Glutamatergic neuron (in vitro differentiated cells): ENCODE data around the gene OR2T35. TPM values are rescaled to one million over a fixed set of nuclear protein-coding genes. Genes with fewer than 3 reads are reported as not detected.
"Not testable (repeated sequence)": the region's sequence is repeated elsewhere in the genome, so short reads cannot be mapped to it uniquely, and the experiment has no call there.

ENCODE experiments used
- DNase-seq: peaks from one replicate; pipeline ENCODE4 v3.0.0; 2022
- H3K27ac Mint-ChIP-seq: one replicate; pipeline ENCODE4 v1.8.0; 2020; ENCODE audit warnings: mild to moderate bottlenecking, mixed read lengths, inconsistent platforms; ENCODE audit not compliant: unreplicated experiment
- H3K27me3 Mint-ChIP-seq: one replicate; pipeline ENCODE4 v1.8.0; 2020; ENCODE audit warnings: mild to moderate bottlenecking, moderate library complexity, mixed read lengths, inconsistent platforms; ENCODE audit not compliant: unreplicated experiment
- H3K36me3 Mint-ChIP-seq: one replicate; pipeline ENCODE4 v1.8.0; 2020; ENCODE audit warnings: mild to moderate bottlenecking, mixed read lengths, inconsistent platforms; ENCODE audit not compliant: unreplicated experiment
- H3K4me1 Mint-ChIP-seq: one replicate; pipeline ENCODE4 v1.8.0; 2020; ENCODE audit warnings: mild to moderate bottlenecking, low read depth, mixed read lengths, inconsistent platforms; ENCODE audit not compliant: unreplicated experiment
- H3K4me3 Mint-ChIP-seq: one replicate; pipeline ENCODE4 v1.8.0; 2020; ENCODE audit warnings: mild to moderate bottlenecking, mixed read lengths, inconsistent platforms; ENCODE audit not compliant: unreplicated experiment
- H3K9me3 Mint-ChIP-seq: one replicate; pipeline ENCODE4 v1.8.0; 2020; ENCODE audit warnings: mild to moderate bottlenecking, moderate library complexity, mixed read lengths, inconsistent platforms; ENCODE audit not compliant: unreplicated experiment
- total RNA-seq: library from RNA; stranded (reverse); fragmentation: NEBNext Ultra II Directional; extraction: Animal tissue kit (Norgen Biotek cat#: 25700); gene quantifications from one replicate; pipeline ENCODE4 v1.2.1, GENCODE V29; 2021; ENCODE audit not compliant: unreplicated experiment
- TF ChIP-seq, protein P1 (sequence below): fragments of 200-600 bp; sonication (generic); IDR thresholded peaks from one replicate; pipeline ENCODE4 v1.5.0; 2021; ENCODE audit not compliant: partially characterized antibody, unreplicated experiment

OR2T35 gene
- total RNA-seq, 1 donor from 2014 or later = not detected

DNA sequence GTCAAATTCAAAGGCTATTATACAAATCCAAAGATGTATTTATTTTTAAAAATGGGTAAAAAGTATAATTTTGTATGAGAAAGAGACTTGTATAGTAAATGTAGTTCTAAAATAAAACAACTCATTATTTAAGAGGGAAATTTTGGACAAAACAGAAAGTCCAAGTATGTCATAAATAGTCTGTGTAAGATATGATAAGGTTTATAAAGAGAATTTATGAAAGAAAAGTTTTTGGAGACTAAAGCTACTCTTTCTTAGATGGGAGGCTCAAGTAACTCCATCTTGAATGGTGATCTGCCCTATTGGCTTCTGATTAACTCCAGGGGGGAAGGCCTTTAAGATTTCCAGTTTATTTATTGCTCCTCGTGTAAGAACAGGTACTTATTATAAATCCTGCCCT lies 24.9 kb upstream of the OR2T35 start:
- Mint-ChIP-seq H3K9me3 (peaks cover 2% of the 10 kb centered on the region), H3K36me3 (no peaks in the 10 kb centered on the region), H3K27me3 (peaks cover under 1% of the 10 kb centered on the region), H3K4me3 (no peak overlapping the region), H3K27ac (no peak overlapping the region), H3K4me1 (no peaks in the 10 kb centered on the region)
- no peak for DNase-seq
- TF ChIP-seq, protein P1, sequence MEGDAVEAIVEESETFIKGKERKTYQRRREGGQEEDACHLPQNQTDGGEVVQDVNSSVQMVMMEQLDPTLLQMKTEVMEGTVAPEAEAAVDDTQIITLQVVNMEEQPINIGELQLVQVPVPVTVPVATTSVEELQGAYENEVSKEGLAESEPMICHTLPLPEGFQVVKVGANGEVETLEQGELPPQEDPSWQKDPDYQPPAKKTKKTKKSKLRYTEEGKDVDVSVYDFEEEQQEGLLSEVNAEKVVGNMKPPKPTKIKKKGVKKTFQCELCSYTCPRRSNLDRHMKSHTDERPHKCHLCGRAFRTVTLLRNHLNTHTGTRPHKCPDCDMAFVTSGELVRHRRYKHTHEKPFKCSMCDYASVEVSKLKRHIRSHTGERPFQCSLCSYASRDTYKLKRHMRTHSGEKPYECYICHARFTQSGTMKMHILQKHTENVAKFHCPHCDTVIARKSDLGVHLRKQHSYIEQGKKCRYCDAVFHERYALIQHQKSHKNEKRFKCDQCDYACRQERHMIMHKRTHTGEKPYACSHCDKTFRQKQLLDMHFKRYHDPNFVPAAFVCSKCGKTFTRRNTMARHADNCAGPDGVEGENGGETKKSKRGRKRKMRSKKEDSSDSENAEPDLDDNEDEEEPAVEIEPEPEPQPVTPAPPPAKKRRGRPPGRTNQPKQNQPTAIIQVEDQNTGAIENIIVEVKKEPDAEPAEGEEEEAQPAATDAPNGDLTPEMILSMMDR = no peak

DNA sequence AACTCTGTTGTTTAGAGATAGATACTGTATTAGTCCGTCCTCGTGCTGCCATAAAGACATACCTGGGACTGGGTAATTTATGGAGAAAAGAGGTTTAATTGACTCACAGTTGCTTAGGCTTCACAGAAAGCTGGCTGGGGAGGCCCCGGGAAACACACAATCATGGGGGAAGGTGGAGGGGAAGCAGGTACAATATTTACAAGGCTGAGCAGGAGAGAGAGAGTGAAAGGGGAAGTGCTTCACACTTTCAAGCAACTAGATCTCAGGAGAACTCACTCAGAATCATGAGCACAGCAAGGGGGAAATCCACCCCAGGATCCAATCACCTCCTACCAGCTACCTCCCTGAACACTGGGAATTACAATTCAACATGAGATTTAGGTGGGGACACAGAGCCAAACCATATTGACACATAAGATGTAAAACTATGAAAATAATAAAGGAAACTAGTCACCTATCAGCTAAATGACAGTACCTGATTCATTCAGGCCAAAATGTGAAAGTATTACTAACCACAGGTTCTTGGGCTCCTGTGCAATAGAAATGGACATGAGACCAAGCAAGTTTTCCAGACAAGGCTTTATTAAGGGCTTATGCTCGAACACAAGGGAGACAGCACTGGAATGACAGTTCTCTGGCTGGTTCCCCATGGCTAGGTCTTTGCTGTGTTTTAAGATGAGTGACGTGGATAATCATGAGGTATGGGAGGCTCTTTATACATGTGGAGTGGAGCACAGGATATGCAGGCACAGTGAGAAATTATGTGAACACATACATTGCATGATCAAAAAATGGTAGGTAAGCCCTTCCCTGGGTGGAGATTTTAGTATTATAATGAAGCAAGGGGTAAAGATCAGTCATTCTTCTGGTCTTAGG lies 18.6 kb upstream of the OR2T35 start:
- not testable (repeated sequence) for H3K4me1 Mint-ChIP-seq, H3K9me3 Mint-ChIP-seq, H3K36me3 Mint-ChIP-seq, DNase-seq, H3K4me3 Mint-ChIP-seq, H3K27ac Mint-ChIP-seq, H3K27me3 Mint-ChIP-seq

DNA sequence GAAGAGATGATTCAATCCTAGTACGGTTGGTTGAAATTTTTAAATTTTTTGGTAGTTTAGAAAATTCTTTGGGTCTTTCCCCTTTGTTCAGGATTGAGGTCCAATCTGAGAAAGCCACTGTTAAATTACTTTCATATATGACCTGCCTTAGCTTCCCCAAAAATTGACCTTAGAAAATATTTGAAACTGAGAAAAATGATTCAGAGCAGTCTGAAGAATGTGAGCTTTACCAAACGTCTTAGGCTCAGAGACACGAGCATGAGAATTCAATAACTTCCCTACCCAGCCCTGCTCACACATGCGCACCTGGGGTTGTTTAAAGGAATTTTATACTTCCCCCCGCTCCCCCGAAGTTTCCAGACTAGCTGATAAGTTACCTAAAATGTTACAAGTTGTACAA lies 11.7 kb upstream of the OR2T35 start:
- not testable (repeated sequence) for H3K9me3 Mint-ChIP-seq, H3K27ac Mint-ChIP-seq

DNA sequence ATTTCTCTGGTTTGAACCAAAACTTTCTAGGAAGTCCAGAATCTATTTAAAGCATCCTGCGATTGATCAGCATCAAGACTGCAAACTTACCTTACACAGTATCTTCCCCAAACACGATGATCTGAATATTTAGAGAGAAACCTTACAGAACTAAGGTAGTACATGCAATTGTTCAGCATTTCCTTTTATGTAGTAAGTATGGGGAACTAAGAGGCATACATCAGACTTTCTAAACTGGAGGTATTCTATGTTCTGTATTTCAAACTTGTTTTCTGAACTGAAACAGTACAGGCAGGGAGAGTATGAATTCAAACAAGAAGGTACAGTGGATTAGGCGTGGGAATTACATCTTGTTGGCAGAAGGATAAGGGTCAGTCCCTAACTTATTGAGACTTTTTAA lies 10.3 kb upstream of the OR2T35 start, which contains the start of gene OR2T27:
OR2T27 (minus strand) TSS at position 175 of the 400 bp plus-strand sequence. CDS start 4,644 bp downstream, outside the sequence.
- DNase-seq, H3K4me1 Mint-ChIP-seq, H3K9me3 Mint-ChIP-seq, H3K27me3 Mint-ChIP-seq, H3K4me3 Mint-ChIP-seq, H3K36me3 Mint-ChIP-seq, H3K27ac Mint-ChIP-seq: not testable (repeated sequence)

More for the DNA sequence above, 11.7 kb upstream of the OR2T35 start:
- DNase-seq, H3K36me3 Mint-ChIP-seq, H3K27me3 Mint-ChIP-seq, H3K4me1 Mint-ChIP-seq, H3K4me3 Mint-ChIP-seq: not testable (repeated sequence)

DNA sequence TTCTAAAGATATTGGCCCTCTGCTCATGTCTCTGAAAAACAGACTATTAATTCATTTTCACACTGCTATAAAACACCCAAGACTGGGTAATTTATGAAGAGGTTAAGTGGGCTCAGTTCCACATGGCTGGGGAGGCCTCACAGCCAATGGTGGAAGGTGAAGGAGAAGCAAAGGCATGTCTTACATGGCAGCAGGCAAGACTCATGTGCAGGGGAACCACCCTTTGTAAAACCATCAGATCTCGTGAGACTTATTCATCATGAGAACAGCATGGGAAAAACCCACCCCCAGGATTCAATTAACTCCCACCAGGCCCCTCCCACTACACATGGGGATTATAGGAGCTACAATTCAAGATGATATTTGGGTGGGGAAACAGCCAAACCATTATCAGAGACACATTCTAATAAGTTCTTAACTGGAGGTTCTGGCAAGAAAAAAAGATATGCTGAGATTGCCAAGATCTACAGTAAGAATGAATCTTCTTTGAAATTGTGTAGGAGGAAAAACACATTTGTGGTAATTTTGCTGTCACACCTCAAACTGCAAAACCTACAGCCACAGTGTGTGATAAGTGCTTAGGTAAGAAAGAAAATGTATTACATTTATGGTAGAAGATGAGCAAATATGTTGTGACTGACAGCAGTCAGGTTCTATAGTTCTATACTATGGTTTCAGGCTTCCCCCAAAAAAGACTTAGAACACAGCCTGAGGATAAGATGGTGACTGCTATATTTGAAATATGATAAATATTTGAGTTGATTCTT lies 3.9 kb upstream of the OR2T35 start:
- H3K27me3 Mint-ChIP-seq, H3K4me3 Mint-ChIP-seq, H3K27ac Mint-ChIP-seq, H3K4me1 Mint-ChIP-seq, H3K9me3 Mint-ChIP-seq, DNase-seq, H3K36me3 Mint-ChIP-seq: not testable (repeated sequence)

DNA sequence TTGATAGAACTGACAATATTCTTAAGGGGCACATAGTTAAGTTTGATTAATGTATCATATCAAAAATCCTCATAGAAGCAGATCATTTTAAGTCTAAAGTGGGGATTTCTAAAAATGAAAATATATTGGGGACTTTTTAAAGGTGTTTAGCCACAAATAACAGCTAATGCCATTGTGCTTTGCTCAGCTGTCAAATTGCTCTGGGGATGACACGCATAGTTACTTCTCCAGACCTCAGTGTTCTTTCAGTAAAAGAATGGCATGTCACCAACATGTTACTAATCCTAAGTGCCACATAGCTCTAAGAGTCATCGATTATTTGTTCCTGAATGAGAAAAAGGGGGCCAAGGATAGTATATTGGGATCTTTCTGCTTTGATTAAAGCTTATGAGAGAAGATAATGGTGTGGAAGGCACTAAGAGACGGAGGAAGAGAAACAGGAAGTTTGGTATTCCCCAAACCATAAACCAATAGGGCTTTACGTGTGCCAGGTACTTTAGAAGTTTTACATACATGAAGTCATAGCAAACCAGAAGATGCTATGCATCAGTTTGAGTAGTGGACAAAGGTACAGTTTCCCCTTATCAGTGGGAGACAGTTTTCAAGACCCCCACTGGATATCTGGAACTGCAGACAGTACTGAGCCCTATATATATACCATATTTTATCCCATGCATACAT lies 2.0 kb downstream of the OR2T35 start:
- H3K4me1 Mint-ChIP-seq, H3K36me3 Mint-ChIP-seq, H3K9me3 Mint-ChIP-seq, H3K4me3 Mint-ChIP-seq, H3K27ac Mint-ChIP-seq, H3K27me3 Mint-ChIP-seq, DNase-seq: not testable (repeated sequence)

DNA sequence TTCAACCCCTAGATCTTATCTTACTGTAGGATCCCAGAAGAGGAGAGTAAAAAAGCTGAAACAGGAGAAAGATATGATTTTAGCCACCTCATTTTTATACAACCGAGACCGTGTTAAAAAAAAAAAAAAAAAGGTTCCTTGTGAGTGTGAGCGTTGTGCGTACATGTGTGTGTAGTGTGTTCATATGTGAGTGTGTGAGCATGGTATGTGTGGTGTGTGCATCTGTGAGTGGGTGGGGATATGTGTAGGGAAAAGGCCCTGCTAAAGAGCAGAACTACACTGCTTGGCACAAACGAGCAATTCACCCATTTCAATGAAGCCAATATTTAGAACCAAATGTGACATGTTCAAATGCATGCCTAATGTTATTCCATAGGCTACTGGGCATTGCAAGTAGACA lies 3.5 kb downstream of the OR2T35 start:
- not testable (repeated sequence) for H3K9me3 Mint-ChIP-seq, DNase-seq, H3K4me3 Mint-ChIP-seq, H3K27ac Mint-ChIP-seq, H3K36me3 Mint-ChIP-seq, H3K4me1 Mint-ChIP-seq, H3K27me3 Mint-ChIP-seq

DNA sequence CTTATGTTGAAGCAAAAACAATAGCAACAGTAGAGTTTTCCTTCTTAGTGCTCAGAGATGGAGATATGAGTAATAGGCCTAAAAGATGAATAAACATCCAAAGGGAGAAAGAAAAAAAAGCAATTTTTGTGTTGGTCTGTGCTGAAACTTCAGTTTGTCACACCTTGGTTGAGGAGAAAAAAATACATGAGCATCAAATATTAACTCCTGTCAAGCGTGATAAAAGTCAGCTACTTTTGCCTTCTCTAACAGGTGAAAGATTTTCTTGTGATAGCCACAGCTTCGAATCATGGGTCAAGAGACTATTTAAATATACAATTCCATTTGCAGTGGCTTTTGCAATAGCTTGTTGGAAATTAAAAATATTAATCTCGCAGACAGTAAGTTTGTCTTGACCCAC lies 4.2 kb downstream of the OR2T35 start:
- not testable (repeated sequence) for H3K27ac Mint-ChIP-seq, H3K9me3 Mint-ChIP-seq, H3K4me1 Mint-ChIP-seq, DNase-seq, H3K4me3 Mint-ChIP-seq, H3K36me3 Mint-ChIP-seq, H3K27me3 Mint-ChIP-seq

DNA sequence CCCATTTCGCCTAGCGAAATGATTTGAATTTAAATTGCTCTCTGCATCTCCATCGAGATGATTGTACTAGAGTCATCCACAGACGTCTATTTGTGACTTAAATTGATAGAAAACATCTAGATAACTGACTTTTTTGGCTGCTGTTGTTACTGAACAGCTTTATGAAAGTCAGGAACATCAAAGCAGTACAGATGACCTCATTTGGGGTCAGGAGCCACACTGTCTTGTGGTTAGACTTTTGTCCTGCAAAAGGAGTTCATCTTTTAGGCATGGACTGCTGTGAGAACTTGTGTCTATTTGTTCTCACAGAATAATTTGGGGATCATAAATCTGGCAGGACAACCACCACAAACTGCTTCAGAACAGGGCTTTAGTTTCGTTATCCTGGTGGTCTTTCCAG lies 5.4 kb downstream of the OR2T35 start:
- not testable (repeated sequence) for DNase-seq, H3K27me3 Mint-ChIP-seq, H3K9me3 Mint-ChIP-seq, H3K4me3 Mint-ChIP-seq, H3K4me1 Mint-ChIP-seq, H3K27ac Mint-ChIP-seq, H3K36me3 Mint-ChIP-seq

DNA sequence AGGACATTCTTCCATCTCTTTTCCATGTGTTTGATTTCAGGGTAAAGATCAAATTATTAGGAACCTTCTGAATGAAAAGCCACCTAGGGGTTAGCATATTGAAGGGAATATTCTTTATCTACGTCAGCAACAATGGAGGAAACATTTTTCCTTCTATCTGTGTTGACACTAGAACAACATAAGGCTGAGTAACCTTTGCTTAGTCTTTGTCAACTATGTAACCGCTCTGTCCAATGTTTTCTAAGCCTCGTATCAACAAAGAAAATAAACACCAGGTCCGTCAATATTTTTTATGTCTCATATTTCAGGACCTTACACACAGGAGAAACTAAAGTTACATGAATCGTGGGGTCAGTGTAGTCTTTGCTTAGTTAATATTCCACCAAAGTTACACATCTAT lies 8.5 kb downstream of the OR2T35 start:
- DNase-seq, H3K9me3 Mint-ChIP-seq, H3K27me3 Mint-ChIP-seq, H3K36me3 Mint-ChIP-seq, H3K27ac Mint-ChIP-seq, H3K4me1 Mint-ChIP-seq, H3K4me3 Mint-ChIP-seq: not testable (repeated sequence)

DNA sequence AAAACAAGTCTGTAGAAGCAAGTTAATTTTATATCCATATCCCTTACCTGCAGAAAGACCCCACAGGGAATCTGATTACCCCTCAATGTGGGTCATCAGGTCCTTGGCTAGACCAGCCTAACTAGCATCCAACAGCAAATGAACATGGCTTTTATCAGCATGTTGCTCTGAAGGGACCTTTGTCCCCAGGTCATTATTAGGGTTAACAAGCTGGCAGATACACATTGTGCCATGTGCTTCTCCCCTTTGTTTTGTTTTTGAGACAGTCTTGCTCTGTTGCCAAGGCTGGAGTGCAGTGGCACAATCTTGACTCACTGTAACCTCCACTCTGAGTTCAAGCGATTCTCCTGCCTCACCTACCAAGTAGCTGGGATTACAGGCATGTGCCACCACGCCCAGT lies 10.1 kb downstream of the OR2T35 start, which contains the start of gene OR2T11:
OR2T11 (minus strand) TSS at position 101 of the 400 bp plus-strand sequence. CDS start 7,963 bp downstream, outside the sequence.
- not testable (repeated sequence) for H3K27ac Mint-ChIP-seq, H3K4me1 Mint-ChIP-seq, H3K9me3 Mint-ChIP-seq, H3K4me3 Mint-ChIP-seq, DNase-seq, H3K27me3 Mint-ChIP-seq, H3K36me3 Mint-ChIP-seq
